Measurements from ENCODE around the gene PBX4.

PBX4 gene

DNA sequence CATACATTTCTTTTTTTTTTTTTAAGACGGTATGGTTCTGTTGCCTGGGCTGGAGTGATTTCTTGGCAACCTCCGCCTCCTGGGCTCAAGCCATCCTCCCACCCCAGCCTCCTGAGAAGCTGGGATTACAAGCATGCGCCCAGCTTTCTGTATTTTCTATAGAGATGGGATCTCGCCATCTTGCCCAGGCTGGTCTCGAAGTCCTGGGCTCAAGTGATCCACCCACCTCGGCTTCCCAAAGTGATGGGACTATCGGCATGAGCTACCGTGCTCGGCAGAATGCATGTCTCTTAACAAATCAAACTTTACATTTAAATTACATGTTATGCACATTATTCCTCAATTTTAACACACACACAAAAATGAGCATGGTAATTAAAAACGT lies 101.3 kb downstream of the PBX4 start:
- DNase-seq: no peak

DNA sequence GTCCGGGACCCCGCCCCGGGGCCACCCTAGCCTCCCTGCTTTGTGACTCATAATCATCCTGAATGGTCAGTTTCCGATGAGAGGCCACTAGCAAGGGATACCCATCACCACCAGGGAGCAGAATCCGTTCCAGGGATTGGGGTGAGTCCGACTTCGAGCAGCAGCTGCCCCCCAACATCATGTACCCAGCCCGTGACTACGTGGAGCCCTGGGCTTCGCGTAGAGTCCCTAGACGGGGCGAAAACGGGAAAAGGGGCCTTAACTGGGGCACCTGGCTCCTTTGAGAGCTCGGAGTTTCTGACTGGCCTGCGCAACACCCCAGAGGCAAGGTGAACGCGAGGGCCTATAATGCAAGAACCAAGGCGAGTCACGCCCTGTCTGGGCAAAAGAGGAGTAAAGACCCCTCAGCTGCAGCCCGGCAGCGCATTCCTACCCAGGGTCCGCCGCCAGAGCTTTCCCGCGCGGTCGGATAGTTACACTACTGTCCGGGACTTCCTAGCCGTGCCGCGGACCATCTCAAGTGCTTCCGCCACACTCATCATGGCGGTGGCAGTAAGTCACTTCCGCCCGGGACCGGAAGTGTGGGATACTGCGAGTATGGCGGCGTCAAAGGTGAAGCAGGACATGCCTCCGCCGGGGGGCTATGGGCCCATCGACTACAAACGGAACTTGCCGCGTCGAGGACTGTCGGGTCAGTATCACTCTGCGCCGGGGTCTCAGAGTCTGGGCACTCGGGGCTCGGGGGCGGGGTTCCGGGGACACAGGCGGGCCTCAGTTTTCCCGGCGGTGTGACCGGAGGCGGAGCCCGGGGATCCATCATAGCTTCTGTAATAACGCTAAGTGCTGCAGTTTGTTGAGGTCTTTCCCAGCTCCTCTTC lies 102.6 kb downstream of the PBX4 start, which contains the start of gene NDUFA13:
Gene NDUFA13 (plus strand): TSS at position 584 of the 878 bp plus-strand sequence. CDS start 14 bp downstream, at position 598.
- peak; percentile 99 for DNase-seq

DNA sequence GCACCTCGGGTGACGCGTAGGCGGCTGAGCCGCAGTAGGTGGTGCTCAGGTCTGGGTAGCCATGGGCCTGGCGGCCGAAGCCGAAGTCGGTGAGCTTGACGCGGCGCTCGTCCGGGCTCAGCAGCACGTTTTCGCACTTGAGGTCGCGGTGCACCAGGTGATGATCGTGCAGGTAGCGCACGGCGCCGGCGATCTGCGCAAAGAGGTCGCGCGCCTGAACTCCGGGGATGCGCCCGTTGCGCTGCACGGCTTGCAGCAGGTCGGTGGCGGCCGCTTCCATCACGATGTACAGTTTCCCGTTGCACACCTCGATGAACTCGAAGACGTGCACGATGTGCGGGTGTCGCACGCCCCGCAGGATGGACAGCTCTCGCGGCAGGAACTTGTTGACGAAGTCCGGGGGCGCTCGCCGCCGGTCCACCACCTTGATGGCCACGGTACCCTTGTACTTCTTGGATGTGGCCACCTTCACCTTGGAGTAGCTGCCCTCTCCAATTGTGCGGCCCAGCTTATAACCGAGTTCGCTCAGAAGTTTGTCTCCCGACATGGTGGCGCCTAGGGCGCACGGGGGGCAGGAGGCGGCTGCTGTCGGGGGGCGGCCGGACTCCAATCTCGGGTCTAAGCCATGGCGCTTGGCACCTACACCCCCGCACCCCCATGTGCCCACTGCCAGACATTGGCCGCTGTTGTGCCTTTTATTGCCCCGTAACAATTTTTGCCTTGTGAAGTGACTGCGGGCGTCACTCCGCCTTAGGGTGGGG lies 103.4 kb downstream of the PBX4 start, which contains the start of gene TSSK6:
Gene TSSK6 (minus strand): TSS at position 668 of the 761 bp plus-strand sequence. CDS start 121 bp downstream, at position 547.
- DNase-seq: no peak

DNA sequence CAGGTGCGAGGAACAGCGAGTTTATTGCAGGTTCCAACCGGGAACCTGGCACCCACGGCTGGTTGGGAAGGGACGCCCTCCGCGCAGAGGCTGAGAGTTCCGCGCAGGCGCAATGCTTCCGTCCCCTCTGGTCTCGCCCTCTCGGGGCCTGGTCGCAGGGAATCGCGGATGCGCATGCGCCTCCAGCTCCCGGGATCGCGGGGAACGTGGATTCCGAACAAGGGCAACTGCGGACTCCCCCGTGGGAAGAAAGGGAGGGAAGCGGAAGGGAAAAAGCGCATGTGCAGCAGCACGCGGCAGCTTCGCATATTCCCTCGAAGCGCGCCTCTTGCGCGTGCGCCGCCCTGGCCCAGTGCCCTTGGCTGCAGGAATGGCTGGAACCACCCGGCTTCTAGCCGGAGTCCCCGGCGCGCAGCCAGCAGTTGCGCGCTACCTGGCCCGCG lies 104.3 kb downstream of the PBX4 start:
- DNase-seq: peak in 1 of 2 experiments; percentile 40

DNA sequence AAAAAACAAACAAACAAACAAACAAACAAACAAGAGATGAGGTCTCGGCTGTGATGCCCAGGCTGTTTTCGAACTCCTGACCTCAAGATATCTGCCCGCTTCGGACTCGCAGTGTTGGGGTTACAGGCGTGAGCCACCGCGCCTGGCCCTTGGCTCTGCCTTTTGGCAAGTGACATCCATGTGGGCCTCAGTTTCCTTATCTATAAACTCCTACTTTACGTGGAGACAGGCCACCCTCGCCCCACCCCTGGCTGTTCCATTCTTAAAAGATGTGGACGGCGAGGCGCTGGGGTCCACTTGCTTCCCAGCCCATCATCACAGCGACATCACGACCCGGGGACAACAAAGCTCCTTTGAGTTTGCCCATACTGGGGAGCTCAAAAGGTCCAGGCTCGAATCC lies 104.8 kb downstream of the PBX4 start:
- no peak for DNase-seq
